H1 (cell line): Measurements from ENCODE around the gene ELAVL1. TPM values are rescaled to one million over a fixed set of nuclear protein-coding genes. Genes with fewer than 3 reads are reported as not detected.

Experiments used
- CTCF ChIA-PET: fragments of 300-600 bp; sonication (Branson Sonifier 250); formaldehyde crosslinking; loops from one replicate; lab custom pipeline; 2021; ENCODE audit not compliant: partially characterized antibody; lab: Charles Lee
- POLR2A ChIA-PET: fragments of 300-600 bp; sonication (Branson Sonifier 250); formaldehyde crosslinking; loops from one replicate; lab custom pipeline; 2021; ENCODE audit warnings: inconsistent platforms; ENCODE audit not compliant: partially characterized antibody; lab: Charles Lee
- DNase-seq, 2 experiments: peaks; one replicate each; pipeline versions ENCODE4 v3.0.0 to v3.0.0-alpha.2; 2010 to 2022; ENCODE audit warnings: low spot score in 2 of 2, low read depth in 1 of 2, mixed read lengths in 1 of 2
- FAIRE-seq: peaks from 2 replicates; lab custom pipeline; 2011; peaks lifted over from hg19 to GRCh38; lab: Jason Lieb, UNC
- H2AFZ ChIP-seq: 2 replicates; pipeline ENCODE4 v1.8.1; 2012; ENCODE audit warnings: low read length, inconsistent platforms
- H2AK5ac ChIP-seq: 2 replicates; pipeline ENCODE4 v1.6.1; 2013; ENCODE audit warnings: low read depth, low read length
- H2BK120ac ChIP-seq: replicated peaks from 2 replicates; pipeline ENCODE3; 2013; ENCODE audit warnings: low read depth, low read length, inconsistent platforms
- H2BK12ac ChIP-seq: 2 replicates; pipeline ENCODE4 v1.6.1; 2013; ENCODE audit warnings: low read depth, low read length
- H2BK15ac ChIP-seq: 2 replicates; pipeline ENCODE4 v1.6.1; 2013; ENCODE audit warnings: low read length
- H2BK20ac ChIP-seq: 2 replicates; pipeline ENCODE4 v1.6.1; 2013; ENCODE audit warnings: low read length
- H2BK5ac ChIP-seq: 2 replicates; pipeline ENCODE4 v1.6.1; 2013; ENCODE audit warnings: low read depth, low read length
- H3K14ac ChIP-seq: 2 replicates; pipeline ENCODE4 v1.6.1; 2013; ENCODE audit warnings: inconsistent platforms; ENCODE audit not compliant: insufficient read length
- H3K18ac ChIP-seq: 2 replicates; pipeline ENCODE4 v1.6.1; 2013; ENCODE audit warnings: low read length; ENCODE audit errors: extremely low read depth
- H3K23ac ChIP-seq: 2 replicates; pipeline ENCODE4 v1.6.1; 2013; ENCODE audit warnings: inconsistent platforms; ENCODE audit not compliant: insufficient read length
- H3K23me2 ChIP-seq: 2 replicates; pipeline ENCODE4 v1.6.1; 2013; ENCODE audit warnings: low read depth, low read length
- H3K27ac ChIP-seq: 2 replicates; pipeline ENCODE4 v1.6.1; 2011; ENCODE audit warnings: low read depth, low read length, inconsistent platforms
- H3K27me3 ChIP-seq, 4 experiments: replicated peaks in 1 of 4; 1 replicate in 1 of 4; 2 replicates in 3 of 4; pipeline versions ENCODE4 v1.6.1 to v1.8.1; 2011 to 2013; ENCODE audit warnings: low read length in 3 of 4, mild to moderate bottlenecking in 3 of 4, inconsistent platforms in 2 of 4, mixed read lengths in 2 of 4, moderate library complexity in 1 of 4; ENCODE audit not compliant: control insufficient read depth in 3 of 4, insufficient read depth in 3 of 4; ENCODE audit errors: extremely low read depth in 1 of 4
- H3K36me3 ChIP-seq, 4 experiments: 2 replicates each; pipeline versions ENCODE4 v1.6.1 to v1.8.1; 2011 to 2013; ENCODE audit warnings: mild to moderate bottlenecking in 4 of 4, low read length in 3 of 4, moderate library complexity in 2 of 4, control low read depth in 1 of 4, inconsistent platforms in 1 of 4; ENCODE audit not compliant: insufficient read depth in 4 of 4, control insufficient read depth in 2 of 4
- H3K4ac ChIP-seq: replicated peaks from 2 replicates; pipeline ENCODE3; 2013; ENCODE audit warnings: low read length, low read depth, mixed read lengths, inconsistent platforms; ENCODE audit not compliant: insufficient read length
- H3K4me1 ChIP-seq, 4 experiments: replicated peaks in 1 of 4; 1 replicate in 1 of 4; 2 replicates in 3 of 4; pipeline versions ENCODE4 v1.6.1 to v1.8.1; 2011 to 2013; ENCODE audit warnings: low read length in 3 of 4, inconsistent platforms in 2 of 4, mixed read lengths in 1 of 4; ENCODE audit not compliant: insufficient read depth in 4 of 4, control insufficient read depth in 3 of 4
- H3K4me2 ChIP-seq, 2 experiments: 2 replicates each; pipeline versions ENCODE4 v1.6.1 to v1.8.1; 2011 to 2013; ENCODE audit warnings: low read depth in 2 of 2, low read length in 2 of 2, control low read depth in 1 of 2, inconsistent platforms in 1 of 2, mild to moderate bottlenecking in 1 of 2; ENCODE audit not compliant: insufficient read depth in 1 of 2
- H3K4me3 ChIP-seq, 4 experiments: fragments of 200-600, 300-600 bp in 1 of 4; sonication (generic), shearing (Covaris generic), sonication (Bioruptor Twin) in 1 of 4; 2 replicates each; pipeline versions ENCODE4 v1.5.1 to v1.8.1; 2011 to 2016; ENCODE audit warnings: low read length in 4 of 4, low read depth in 3 of 4, control low read depth in 2 of 4, inconsistent platforms in 2 of 4, mild to moderate bottlenecking in 2 of 4, mixed read lengths in 1 of 4, moderate library complexity in 1 of 4; ENCODE audit not compliant: insufficient read depth in 2 of 4; ENCODE audit errors: extremely low read depth in 1 of 4
- H3K56ac ChIP-seq: replicated peaks from 2 replicates; pipeline ENCODE3; 2013; ENCODE audit warnings: low read depth, mild to moderate bottlenecking, mixed read lengths, low read length, inconsistent platforms; ENCODE audit not compliant: insufficient read length
- H3K79me1 ChIP-seq: 2 replicates; pipeline ENCODE4 v1.6.1; 2013; ENCODE audit warnings: low read depth, low read length, control low read depth
- H3K79me2 ChIP-seq, 2 experiments: 2 replicates each; pipeline versions ENCODE4 v1.6.1 to v1.8.1; 2012 to 2013; ENCODE audit warnings: low read length in 2 of 2, mild to moderate bottlenecking in 2 of 2, inconsistent platforms in 1 of 2; ENCODE audit not compliant: insufficient read depth in 2 of 2, control insufficient read depth in 1 of 2
- H3K9ac ChIP-seq, 4 experiments: replicated peaks in 1 of 4; 1 replicate in 1 of 4; 2 replicates in 3 of 4; pipeline versions ENCODE4 v1.6.1 to v1.8.1; 2011 to 2013; ENCODE audit warnings: low read depth in 3 of 4, low read length in 3 of 4, control low read depth in 2 of 4, mild to moderate bottlenecking in 2 of 4, moderate library complexity in 2 of 4, inconsistent platforms in 1 of 4; ENCODE audit errors: extremely low read depth in 1 of 4
- H3K9me3 ChIP-seq, 2 experiments: 2 replicates each; pipeline versions ENCODE4 v1.6.1 to v1.8.1; 2012 to 2013; ENCODE audit warnings: mild to moderate bottlenecking in 2 of 2, moderate library complexity in 2 of 2, control low read depth in 1 of 2, inconsistent platforms in 1 of 2, low read depth in 1 of 2, low read length in 1 of 2, mixed read lengths in 1 of 2; ENCODE audit not compliant: insufficient read depth in 2 of 2
- H4K20me1 ChIP-seq, 2 experiments: replicated peaks in 1 of 2; 2 replicates each; pipeline versions ENCODE3 to v1.8.1; 2011 to 2013; ENCODE audit warnings: inconsistent platforms in 2 of 2, low read length in 2 of 2, mild to moderate bottlenecking in 1 of 2; ENCODE audit not compliant: insufficient read depth in 2 of 2, control insufficient read depth in 1 of 2
- H4K5ac ChIP-seq: 2 replicates; pipeline ENCODE4 v1.6.1; 2013; ENCODE audit warnings: low read length, low read depth, mixed read lengths, inconsistent platforms; ENCODE audit not compliant: insufficient read length
- H4K8ac ChIP-seq: 2 replicates; pipeline ENCODE4 v1.8.0; 2013; ENCODE audit warnings: mild to moderate bottlenecking, moderate library complexity, low read length, inconsistent platforms; ENCODE audit not compliant: insufficient read depth; ENCODE audit errors: extremely low read depth
- H4K91ac ChIP-seq: replicated peaks from 2 replicates; pipeline ENCODE3; 2013; ENCODE audit warnings: low read length, mixed read lengths, inconsistent platforms; ENCODE audit not compliant: insufficient read length
- ATF2 ChIP-seq: IDR thresholded peaks from 2 replicates; pipeline ENCODE4 v1.6.1; 2012; ENCODE audit warnings: low read length, inconsistent platforms
- BCL11A ChIP-seq, 2 experiments: IDR thresholded peaks; one replicate each; pipeline ENCODE4 v1.6.1; 2011; ENCODE audit warnings: low read depth in 2 of 2, low read length in 2 of 2, mild to moderate bottlenecking in 2 of 2
- EP300 ChIP-seq, 2 experiments: IDR thresholded peaks; 1 replicate in 1 of 2; 2 replicates in 1 of 2; pipeline ENCODE4 v1.6.1; 2011 to 2012; ENCODE audit warnings: low read depth in 2 of 2, low read length in 2 of 2, mild to moderate bottlenecking in 2 of 2, borderline replicate concordance in 1 of 2, inconsistent platforms in 1 of 2, moderate library complexity in 1 of 2
- HDAC6 ChIP-seq: IDR thresholded peaks from one replicate; pipeline ENCODE4 v1.7.1; 2012; ENCODE audit warnings: low read depth, mild to moderate bottlenecking, inconsistent platforms, low read length, moderate library complexity
- JUND ChIP-seq: IDR thresholded peaks from 2 replicates; pipeline ENCODE4 v1.6.1; 2011; ENCODE audit warnings: mild to moderate bottlenecking, improper control_type of control experiment, low read length
- KDM1A ChIP-seq: fragments of 200-600, 300-600 bp; sonication (generic); IDR thresholded peaks from 2 replicates; pipeline ENCODE4 v1.7.1; 2016; ENCODE audit warnings: mild to moderate bottlenecking, low read length, borderline replicate concordance
- KDM5A ChIP-seq: fragments of 200-600 bp; IDR thresholded peaks from 2 replicates; pipeline ENCODE4 v1.7.1; 2012; ENCODE audit warnings: mild to moderate bottlenecking, low read length, inconsistent platforms, mixed read lengths
- NRF1 ChIP-seq: IDR thresholded peaks from 2 replicates; pipeline ENCODE4 v1.6.1; 2011; ENCODE audit warnings: mild to moderate bottlenecking, low read depth, low read length, improper control_type of control experiment
- RAD21 ChIP-seq, 2 experiments: IDR thresholded peaks in 1 of 2; conservative IDR thresholded peaks in 1 of 2; 2 replicates each; pipeline ENCODE4 v1.6.1; 2011; ENCODE audit warnings: low read depth in 2 of 2, low read length in 2 of 2, improper control_type of control experiment in 1 of 2, inconsistent platforms in 1 of 2, mild to moderate bottlenecking in 1 of 2, moderate library complexity in 1 of 2
- RXRA ChIP-seq: IDR thresholded peaks from 2 replicates; pipeline ENCODE4 v1.6.1; 2011; ENCODE audit warnings: low read depth, mild to moderate bottlenecking, low read length, moderate library complexity; ENCODE audit not compliant: insufficient read depth
- WGBS, 2 experiments: shearing (Covaris generic) in 1 of 2; methylation state at CpG; one replicate each; pipeline versions ENCODE4 v1.1.6 to v1.1.7; 2013 to 2015; ENCODE audit warnings: low lambda C conversion rate in 2 of 2, mixed read lengths in 2 of 2, inconsistent platforms in 1 of 2, low coverage in 1 of 2, missing lambda C conversion rate in 1 of 2; ENCODE audit not compliant: insufficient replicate concordance in 2 of 2, insufficient coverage in 1 of 2, insufficient read length in 1 of 2; ENCODE audit errors: extremely low coverage in 1 of 2, missing lambda C conversion rate in 1 of 2; 5-methylcytosine and 5-hydroxymethylcytosine counted together
- polyA plus RNA-seq, 7 experiments: library from polyadenylated mRNA; depleted of rRNA in 3 of 7; stranded (reverse) in 5 of 7; unstranded in 2 of 7; fragments of >200 nt in 5 of 7; fragments of 200-250 nt in 2 of 7; gene quantifications; 1 replicate in 5 of 7; 2 replicates in 1 of 7; 4 replicates in 1 of 7; pipeline versions ENCODE4 v1.2.1 to v1.2.3, GENCODE V29; 2011 to 2013; ENCODE audit warnings: missing spikeins in 2 of 7, mixed read lengths in 2 of 7
- total RNA-seq: library from RNA; stranded (reverse); fragmentation: NEBNext Ultra II Directional; extraction: Animal tissue kit (Norgen Biotek cat#: 25700); gene quantifications from 2 replicates; pipeline ENCODE4 v1.2.1, GENCODE V29; 2021

The ELAVL1 gene
- total and polyA plus RNA-seq, 2 of the 8 experiments (the other 6 are each of a cell fraction or from before 2014, with no cell fraction given) = 56.7 to 163 TPM

GRCh38 chr19:7914598-7915045 is 90.8 kb downstream of the ELAVL1 start, which contains the start of gene TGFBR3L:
Gene TGFBR3L, plus strand, starts transcription at chr19:7914830.
- H3K9me3 ChIP-seq = no peaks in the 10 kb centered on the region
- H4K5ac ChIP-seq = no peak within 1 kb of the TSS
- FAIRE-seq (no peak), DNase-seq (no peak)
- H3K4me3 ChIP-seq = peak within 1 kb of the TSS in 3 of 4 experiments; percentile 29 to 64 (median 38); a peak in 2 of 8 replicates
- H2AK5ac ChIP-seq = 0 out of 2 replicates have a peak within 1 kb of the TSS, but pooled peaks have one; percentile 11
- H3K56ac ChIP-seq = no peak within 1 kb of the TSS
- no peak within 1 kb of the TSS for H3K9ac ChIP-seq
- peaks cover 17 to 45% (median 39%) of the 10 kb centered on the region in 4 experiments; a peak in 6 of 7 replicates for H3K27me3 ChIP-seq
- no peak within 1 kb of the TSS for H3K14ac ChIP-seq
- no peak within 1 kb of the TSS for H2AFZ ChIP-seq
- CTCF ChIA-PET = interaction anchor here (1.0 to 9.0 kb wide), 8 partner anchors 11 to 62 kb away, joined by 3 to 112 read pairs (median 4); partner anchors contain the start of gene MAP2K7
- H4K20me1 ChIP-seq = peaks cover 2 to 8% of the 10 kb centered on the region in 2 experiments
- peaks cover 13% of the 10 kb centered on the region; the same call in 1 of the 2 replicates for H3K23me2 ChIP-seq
- peak within 1 kb of the TSS; percentile 86 to 94; a peak in 3 of 4 replicates for H3K4me2 ChIP-seq
- no peak within 1 kb of the TSS; the same call in 1 of the 2 replicates for H3K18ac ChIP-seq
- H2BK5ac ChIP-seq = no peak within 1 kb of the TSS
- H2BK120ac ChIP-seq = no peak within 1 kb of the TSS
- no peak within 1 kb of the TSS for H2BK20ac ChIP-seq
- no peak within 1 kb of the TSS for H3K4ac ChIP-seq
- no peak within 1 kb of the TSS for H3K27ac ChIP-seq
- peaks cover 0 to 11% (median 8%) of the 10 kb centered on the region in 4 experiments; a peak in 5 of 7 replicates for H3K4me1 ChIP-seq
- H4K8ac ChIP-seq = no peak within 1 kb of the TSS
- H3K79me2 ChIP-seq = no peaks in the 10 kb centered on the region
- WGBS, 2 experiments = 92% methylated on average over 12 of the region's 12 CpGs; no CpG with 5 or more reads in 1 of the 2 experiments
- H3K36me3 ChIP-seq = peaks cover 5 to 30% (median 16%) of the 10 kb centered on the region in 4 experiments; a peak in 4 of 8 replicates
- no peak within 1 kb of the TSS for H2BK15ac ChIP-seq
- H2BK12ac ChIP-seq = no peak within 1 kb of the TSS
- H4K91ac ChIP-seq = peak within 1 kb of the TSS; percentile 3
- no peak within 1 kb of the TSS for H3K23ac ChIP-seq
- POLR2A ChIA-PET = interaction anchor here (0.8 to 10.6 kb wide), 8 partner anchors 12 to 155 kb away, joined by 3 to 106 read pairs (median 8); partner anchors contain the start of genes CTXN1, MAP2K7 and TIMM44
- H3K79me1 ChIP-seq = no peaks in the 10 kb centered on the region
- TF ChIP-seq RXRA (no peak), ATF2 (no peak), KDM1A (no peak), KDM5A (no peak), RAD21 (IDR thresholded peaks at IDR 0.05 in 1 of 2, conservative IDR thresholded peaks at IDR 0.05 in 1 of 2; ENCODE audit: low read depth in 2 of 2, low read length in 2 of 2) (no peak), HDAC6 (no peak), NRF1 (no peak), EP300 (IDR thresholded peaks at IDR 0.05; ENCODE audit: borderline replicate concordance in 1 of 2, low read depth in 2 of 2, low read length in 2 of 2) (no peak), BCL11A (IDR thresholded peaks at IDR 0.05; ENCODE audit: low read depth in 2 of 2, low read length in 2 of 2) (no peak), JUND (no peak)
